ENCODE measurements around the gene PRM3.

The PRM3 gene

GRCh38 chr16:11245222-11245737 is 28.1 kb downstream of the PRM3 start:
- DNase-seq (ENCODE audit: insufficient read length, low spot score) (no peak), FAIRE-seq (no peak)
- no peak for TF ChIP-seq CTCF (IDR thresholded peaks at IDR 0.05; ENCODE audit: insufficient read depth, missing control alignments)

GRCh38 chr16:11242658-11243057 is 30.8 kb downstream of the PRM3 start:
- FAIRE-seq, result no peak
- TF ChIP-seq CTCF (IDR thresholded peaks at IDR 0.05; ENCODE audit: insufficient read depth, missing control alignments), result no peak
- DNase-seq (ENCODE audit: insufficient read length, low spot score), result no peak

- TF ChIP-seq CTCF (IDR thresholded peaks at IDR 0.05; ENCODE audit: insufficient read depth, missing control alignments), result no peak
- no peak for FAIRE-seq
- no peak for DNase-seq (ENCODE audit: insufficient read length, low spot score)
These were observed 31.8 kb downstream of the PRM3 start for GRCh38 chr16:11241480-11242204.

- TF ChIP-seq CTCF (IDR thresholded peaks at IDR 0.05; ENCODE audit: insufficient read depth, missing control alignments), result no peak
- DNase-seq (ENCODE audit: insufficient read length, low spot score), result no peak
- FAIRE-seq, result no peak
These were observed 32.6 kb downstream of the PRM3 start for GRCh38 chr16:11240636-11241473.

GRCh38 chr16:11239644-11240632 is 33.5 kb downstream of the PRM3 start:
- DNase-seq (ENCODE audit: insufficient read length, low spot score) (no peak), FAIRE-seq (no peak)
- no peak for TF ChIP-seq CTCF (IDR thresholded peaks at IDR 0.05; ENCODE audit: insufficient read depth, missing control alignments)

GRCh38 chr16:11238272-11239202 is 34.9 kb downstream of the PRM3 start:
- no peak for TF ChIP-seq CTCF (IDR thresholded peaks at IDR 0.05; ENCODE audit: insufficient read depth, missing control alignments)
- no peak for DNase-seq (ENCODE audit: insufficient read length, low spot score)
- FAIRE-seq, result no peak

Measured in D721Med (cell line).